Ishikawa (cell line): ENCODE results near the gene ESRRA.
A peak's percentile ranks its signal among the peaks of the same experiment; 100 is the strongest.

Experiments used
- CEBPB ChIP-seq: IDR thresholded peaks from 2 replicates; pipeline ENCODE4 v1.6.1; 2012
- CREB1 ChIP-seq: IDR thresholded peaks from 2 replicates; pipeline ENCODE4 v1.6.1; 2012; ENCODE audit warnings: low read depth
- EGR1 ChIP-seq: IDR thresholded peaks from 2 replicates; pipeline ENCODE4 v1.6.1; 2012
- EP300 ChIP-seq: IDR thresholded peaks from 2 replicates; pipeline ENCODE4 v1.6.1; 2012; ENCODE audit warnings: borderline replicate concordance
- FOXM1 ChIP-seq: IDR thresholded peaks from 2 replicates; pipeline ENCODE4 v1.6.1; 2012; ENCODE audit warnings: low read depth, borderline replicate concordance
- MAX ChIP-seq: IDR thresholded peaks from 2 replicates; pipeline ENCODE4 v1.6.1; 2012
- NFIC ChIP-seq: IDR thresholded peaks from 2 replicates; pipeline ENCODE4 v1.6.1; 2012
- RAD21 ChIP-seq: IDR thresholded peaks from 2 replicates; pipeline ENCODE4 v1.6.1; 2012; ENCODE audit warnings: low read depth
- REST ChIP-seq: IDR thresholded peaks from 2 replicates; pipeline ENCODE4 v1.6.1; 2012; ENCODE audit warnings: low read depth, mild to moderate bottlenecking
- TAF1 ChIP-seq: IDR thresholded peaks from 2 replicates; pipeline ENCODE4 v1.6.1; 2012; ENCODE audit warnings: low read depth, mild to moderate bottlenecking
- TCF12 ChIP-seq: IDR thresholded peaks from 2 replicates; pipeline ENCODE4 v1.6.1; 2012; ENCODE audit warnings: low read depth
- TEAD4 ChIP-seq: IDR thresholded peaks from 2 replicates; pipeline ENCODE4 v1.6.1; 2012
- USF1 ChIP-seq: IDR thresholded peaks from 2 replicates; pipeline ENCODE4 v1.6.1; 2012
- YY1 ChIP-seq: IDR thresholded peaks from 2 replicates; pipeline ENCODE4 v1.6.1; 2012; ENCODE audit warnings: low read depth
- ZBTB7A ChIP-seq: IDR thresholded peaks from 2 replicates; pipeline ENCODE4 v1.6.1; 2012; ENCODE audit warnings: low read depth

The ESRRA gene

GRCh38 chr11:64342869-64343745, 37.8 kb downstream of the ESRRA start:
- TF ChIP-seq CEBPB (no peak), USF1 (no peak), MAX (no peak), TAF1 (no peak), TCF12 (no peak), CREB1 (no peak), TEAD4 (no peak), NFIC (no peak), YY1 (no peak), EGR1 (no peak), FOXM1 (no peak), RAD21 (no peak), ZBTB7A (no peak), REST (no peak), EP300 (no peak)

GRCh38 chr11:64343767-64344559, 38.6 kb downstream of the ESRRA start:
- no peak for TF ChIP-seq CREB1
- peak; percentile 50 for TF ChIP-seq RAD21

- TF ChIP-seq YY1: no peak
Measured at GRCh38 chr11:64344787-64345186, 39.5 kb downstream of the ESRRA start.

GRCh38 chr11:64347193-64347867, 42.0 kb downstream of the ESRRA start:
- TF ChIP-seq RAD21 (no peak), TCF12 (no peak), CREB1 (no peak), ZBTB7A (no peak), YY1 (no peak), NFIC (no peak), EGR1 (no peak), CEBPB (no peak), REST (no peak), FOXM1 (no peak), USF1 (no peak), EP300 (no peak), TAF1 (no peak), TEAD4 (no peak)

DNA sequence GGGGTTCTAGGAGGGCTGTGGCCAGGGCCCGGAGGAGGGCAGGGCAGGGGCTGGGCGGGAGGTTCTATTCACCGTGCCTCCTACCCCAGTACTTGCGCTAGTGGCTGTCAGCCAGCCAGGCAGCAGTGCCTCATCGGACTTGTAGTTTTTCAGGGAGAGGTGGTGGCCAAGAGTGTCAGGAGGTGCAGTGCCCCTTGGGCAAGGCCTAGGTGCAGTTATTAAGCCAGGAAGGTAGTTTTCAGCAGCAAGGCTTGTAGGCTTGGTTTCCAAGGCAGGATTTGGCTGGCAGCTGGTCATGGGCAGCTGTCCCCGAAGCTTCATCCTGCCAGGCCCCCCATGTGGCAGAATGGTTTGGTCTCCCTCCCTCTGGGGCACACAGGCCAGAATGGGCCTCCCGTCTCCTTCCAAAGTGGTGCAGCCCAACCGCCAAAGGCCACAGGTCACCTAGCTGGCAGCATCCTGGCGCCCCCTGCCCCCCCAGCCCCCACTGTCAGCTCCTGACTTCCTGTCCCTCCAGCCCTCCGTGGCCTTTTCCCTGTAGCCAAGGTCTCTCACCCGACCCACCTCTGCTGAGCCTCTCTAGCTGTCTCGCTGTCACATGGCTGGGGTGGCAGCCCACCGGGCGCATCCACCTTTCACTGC, 43.2 kb downstream of the ESRRA start:
- no peak for TF ChIP-seq REST
- no peak for TF ChIP-seq MAX
